Measurements from ENCODE around the gene ERO1B.
"Not testable (repeated sequence)": the region's sequence is repeated elsewhere in the genome, so short reads cannot be mapped to it uniquely, and the experiment has no call there.

ERO1B gene

GRCh38 chr1:236281654-236282424 lies at the start of gene ERO1B:
Gene ERO1B, minus strand, starts transcription at chr1:236281958. Its CDS starts 175 bp downstream, at chr1:236281783.
- DNase-seq: peak; percentile 86 to 90

GRCh38 chr1:236331412-236331811 lies 49.7 kb upstream of the ERO1B start:
- not testable (repeated sequence) for DNase-seq

DNA sequence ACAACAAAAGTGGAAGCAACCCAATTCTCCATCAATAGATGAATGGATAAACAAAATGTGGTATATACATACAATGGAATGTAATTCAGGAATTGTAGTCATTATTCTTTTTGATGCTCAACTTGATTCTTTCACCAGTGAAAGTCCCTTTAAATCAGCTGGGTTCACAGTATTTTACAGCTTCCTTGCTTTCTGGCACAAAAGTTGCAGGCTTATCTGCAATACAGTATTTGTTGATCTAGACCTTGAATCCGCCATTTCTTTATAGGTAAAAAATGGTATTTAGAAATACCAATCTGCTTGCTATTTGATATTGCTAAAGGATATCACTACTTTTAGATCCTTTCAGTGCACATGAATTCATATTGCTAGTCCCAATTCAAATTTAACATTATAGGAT lies 44.7 kb upstream of the ERO1B start:
- DNase-seq: no peak

DNA sequence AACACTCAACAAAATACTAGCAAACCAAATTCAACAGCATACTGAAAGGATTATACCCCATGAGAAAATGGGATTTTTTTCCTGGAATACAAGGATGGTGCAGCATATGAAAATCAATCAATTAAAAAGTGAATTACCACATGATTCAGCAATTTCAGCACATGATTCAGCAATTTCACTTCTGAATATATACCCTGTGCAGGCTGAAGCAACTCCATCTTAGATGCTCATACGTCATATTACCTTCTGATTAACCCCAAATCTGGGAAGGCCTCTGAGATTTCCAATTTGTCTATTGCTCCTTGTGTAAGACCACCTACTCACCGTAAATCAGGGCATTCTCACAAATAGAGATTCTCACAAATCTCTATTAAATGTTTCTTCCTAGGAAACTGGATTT lies 43.8 kb upstream of the ERO1B start:
- DNase-seq: no peak

DNA sequence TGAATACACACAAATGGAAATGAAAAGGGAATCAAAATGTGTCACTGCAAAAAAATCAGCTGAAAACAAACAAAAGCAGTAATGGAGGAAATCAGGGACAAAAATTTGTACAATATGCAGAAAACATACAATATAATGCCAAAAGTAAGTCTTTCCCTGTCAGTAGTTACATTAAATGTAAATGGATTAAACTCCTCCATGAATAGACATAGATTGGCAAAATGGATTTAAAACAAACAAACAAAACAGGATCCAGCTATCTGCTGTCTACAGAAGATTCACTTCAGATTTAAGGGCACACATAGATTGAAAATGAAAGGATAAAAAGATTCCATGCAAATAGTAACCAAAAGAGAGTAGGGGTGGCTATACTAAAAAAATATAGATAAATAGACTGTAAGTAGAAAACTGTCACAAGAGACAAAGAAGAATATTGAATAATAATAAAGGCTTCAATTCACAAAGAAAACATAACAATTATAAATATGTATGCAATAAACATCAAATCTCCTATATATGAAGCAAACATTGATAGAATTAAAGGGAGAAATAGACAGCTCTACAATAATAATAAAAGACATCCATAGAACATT lies 42.2 kb upstream of the ERO1B start:
- no peak for DNase-seq

DNA sequence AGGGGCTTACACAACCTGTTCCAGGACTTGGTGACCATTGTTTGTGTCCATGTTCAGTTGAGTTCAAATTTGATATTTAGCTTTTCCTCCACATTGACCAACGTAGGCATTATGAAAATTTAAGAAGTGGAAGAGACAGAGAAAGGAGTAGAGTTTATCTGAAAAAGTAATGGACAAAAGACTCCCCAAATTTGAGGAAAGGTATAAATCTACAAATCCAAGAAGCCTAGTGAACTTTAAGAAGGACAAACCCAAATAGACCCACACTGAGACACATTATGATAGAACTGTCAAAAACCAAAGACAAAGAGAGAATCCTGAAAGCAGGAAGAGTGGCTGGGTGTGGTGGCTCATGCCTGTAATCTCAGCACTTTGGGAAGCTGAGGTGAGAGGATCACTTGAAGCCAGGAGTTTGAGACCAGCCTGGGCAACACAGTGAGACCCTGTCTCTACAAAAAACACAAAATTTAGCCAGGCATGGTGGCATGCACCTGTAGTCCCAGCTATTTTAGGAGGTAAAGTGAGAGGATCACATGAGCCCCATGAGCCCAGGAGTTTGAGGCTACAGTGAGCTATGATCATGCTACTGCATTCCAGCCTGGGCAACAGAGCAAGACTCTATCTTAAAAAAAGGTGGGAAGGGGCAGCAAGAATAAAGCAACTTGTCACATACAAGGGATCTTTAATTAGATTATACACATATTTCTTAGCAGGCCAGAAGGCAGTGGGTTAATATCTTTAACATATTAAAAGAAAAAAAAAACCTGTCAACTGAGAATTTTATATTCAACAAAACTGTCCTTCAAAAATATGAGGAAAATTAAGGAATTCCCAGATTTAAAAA lies 41.0 kb upstream of the ERO1B start:
- DNase-seq: no peak

DNA sequence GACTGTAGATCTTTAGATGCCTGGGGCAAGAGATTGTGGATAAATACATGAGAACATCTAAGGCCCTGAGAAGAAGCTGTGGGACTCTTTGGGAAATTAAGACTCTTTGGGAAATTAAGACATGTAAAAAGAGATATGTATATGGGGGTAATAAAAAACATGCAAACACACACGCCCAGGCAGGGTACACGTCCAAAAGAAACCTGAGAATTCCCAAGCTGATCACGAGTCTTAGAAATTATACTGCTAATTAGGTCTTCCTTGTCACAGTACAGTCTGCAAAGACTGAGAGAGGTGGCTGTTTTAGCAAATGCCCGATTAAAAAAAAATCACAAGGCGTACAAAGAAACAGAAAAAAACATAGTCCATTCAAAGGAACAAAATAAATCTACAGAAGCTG lies 39.3 kb upstream of the ERO1B start:
- DNase-seq: no peak

DNA sequence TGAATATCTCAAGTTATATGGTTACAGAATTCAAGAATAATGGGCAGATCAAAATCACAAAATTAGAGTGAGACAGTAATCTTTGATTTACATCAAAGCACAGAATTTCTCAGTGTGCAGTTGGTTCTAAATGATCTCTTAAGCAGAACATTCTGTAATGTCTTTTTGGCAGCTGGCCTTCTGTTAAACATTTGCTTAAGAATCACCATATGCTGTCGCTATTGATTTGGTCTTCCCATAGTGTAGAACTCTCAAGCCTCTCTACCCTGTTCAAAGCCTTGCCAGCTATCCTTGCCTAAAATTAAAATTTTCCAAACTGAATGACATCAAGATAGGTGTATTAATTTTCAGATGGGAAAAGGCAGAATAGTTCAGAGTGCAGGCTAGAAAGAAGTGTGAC lies 38.9 kb upstream of the ERO1B start:
- DNase-seq: no peak

GRCh38 chr1:236320214-236320613 lies 38.5 kb upstream of the ERO1B start:
- DNase-seq: no peak

- DNase-seq: no peak
These were observed 34.7 kb upstream of the ERO1B start for GRCh38 chr1:236316437-236316836.

GRCh38 chr1:236315518-236315917 lies 33.8 kb upstream of the ERO1B start:
- no peak for DNase-seq

DNA sequence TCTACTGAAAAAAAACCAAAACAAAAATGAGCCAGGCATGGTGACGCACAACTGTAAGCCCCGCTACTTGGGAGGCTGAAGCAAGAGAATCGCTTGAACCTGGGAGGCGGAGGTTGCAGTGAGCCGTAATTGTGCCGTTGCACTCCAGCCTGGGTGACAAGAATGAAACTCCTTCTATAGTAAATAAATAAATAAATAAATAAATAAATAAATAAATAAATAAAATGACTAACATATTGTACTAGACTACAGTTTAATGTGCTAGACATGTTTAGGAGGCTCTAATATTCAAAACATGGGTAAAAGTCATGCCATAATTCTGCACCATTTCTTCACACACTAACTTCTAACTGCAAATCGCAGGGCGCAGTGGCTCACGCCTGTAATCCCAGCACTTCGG lies 33.3 kb upstream of the ERO1B start:
- DNase-seq: no peak

DNA sequence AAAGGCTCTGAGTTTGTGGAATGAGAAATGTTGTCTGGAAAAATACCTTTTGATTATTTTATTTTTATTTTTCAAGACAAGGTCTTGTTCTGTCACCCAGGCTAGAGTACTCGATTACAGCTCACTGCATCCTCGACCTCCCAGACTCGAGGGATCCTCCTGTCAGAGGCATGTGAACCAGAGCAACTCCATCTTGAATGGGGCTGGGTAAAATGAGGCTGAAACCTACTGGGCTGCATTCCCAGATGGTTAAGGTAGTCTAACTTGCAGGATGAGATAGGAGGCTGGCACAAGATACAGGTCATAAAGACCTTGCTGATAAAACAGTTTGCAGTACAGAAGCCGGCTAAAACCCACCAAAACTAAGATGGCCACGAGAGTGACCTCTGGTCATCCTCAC lies 32.3 kb upstream of the ERO1B start:
- DNase-seq: not testable (repeated sequence)

DNA sequence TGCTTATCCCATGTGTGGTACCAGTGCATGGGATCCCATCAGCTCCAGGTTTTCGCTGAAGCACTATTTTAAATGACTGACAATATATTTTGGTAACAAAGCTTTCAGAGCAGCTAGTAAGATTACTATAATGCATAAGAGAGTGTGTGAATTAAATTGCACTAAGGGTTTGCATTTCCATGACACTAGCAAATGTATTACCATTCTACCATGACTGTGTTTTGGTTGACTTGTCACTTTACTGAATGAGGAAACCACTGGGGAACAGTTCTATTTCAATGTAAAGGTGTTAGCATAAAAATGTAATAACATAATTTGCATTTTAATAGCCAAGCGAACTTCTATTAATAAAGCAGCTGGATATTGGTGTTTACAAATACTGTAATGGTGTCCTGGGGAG lies 31.7 kb upstream of the ERO1B start:
- no peak for DNase-seq

DNA sequence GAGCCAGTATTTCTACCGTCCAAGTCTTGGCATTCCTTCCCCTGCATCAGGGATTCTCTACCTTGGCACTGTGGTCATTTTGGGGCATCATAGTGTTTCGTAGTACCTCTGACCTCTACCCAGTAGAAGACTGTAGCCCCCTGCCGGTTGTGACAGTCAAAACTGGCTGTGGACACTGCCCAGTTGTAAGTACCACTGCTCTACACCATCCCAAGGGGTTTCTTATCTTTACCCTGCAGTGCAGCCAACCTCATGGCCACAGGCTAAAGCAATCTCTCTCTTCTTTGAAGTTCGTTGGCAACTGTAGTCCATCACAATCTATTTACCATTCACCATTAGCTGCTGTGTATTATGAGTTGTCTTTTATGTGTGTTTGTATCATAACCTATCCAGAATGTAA lies 29.3 kb upstream of the ERO1B start:
- no peak for DNase-seq

DNA sequence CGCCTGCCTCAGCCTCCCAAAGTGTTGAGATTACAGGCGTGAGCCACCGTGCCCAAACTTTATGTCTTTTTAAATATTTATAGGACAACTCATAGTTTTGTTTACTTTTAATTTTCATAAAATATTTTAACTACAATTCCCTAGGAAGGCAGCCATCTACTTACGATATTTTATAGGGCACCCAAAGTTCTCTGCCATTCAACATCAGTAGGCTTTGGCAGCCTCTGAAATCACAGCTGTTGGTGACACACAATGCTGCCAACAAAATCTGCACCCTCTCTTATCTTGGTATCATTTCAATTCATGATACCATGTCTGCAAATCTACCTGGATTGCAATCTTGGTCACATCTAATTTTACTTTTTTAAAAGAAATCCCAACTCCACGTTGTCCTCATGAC lies 27.1 kb upstream of the ERO1B start:
- DNase-seq: no peak

- DNase-seq: no peak
These were observed 25.7 kb upstream of the ERO1B start for GRCh38 chr1:236307435-236307834.

- no peak for DNase-seq
These were observed 22.9 kb upstream of the ERO1B start for GRCh38 chr1:236304682-236305081.

- DNase-seq: no peak
These were observed 21.9 kb upstream of the ERO1B start for GRCh38 chr1:236303675-236304074.

DNA sequence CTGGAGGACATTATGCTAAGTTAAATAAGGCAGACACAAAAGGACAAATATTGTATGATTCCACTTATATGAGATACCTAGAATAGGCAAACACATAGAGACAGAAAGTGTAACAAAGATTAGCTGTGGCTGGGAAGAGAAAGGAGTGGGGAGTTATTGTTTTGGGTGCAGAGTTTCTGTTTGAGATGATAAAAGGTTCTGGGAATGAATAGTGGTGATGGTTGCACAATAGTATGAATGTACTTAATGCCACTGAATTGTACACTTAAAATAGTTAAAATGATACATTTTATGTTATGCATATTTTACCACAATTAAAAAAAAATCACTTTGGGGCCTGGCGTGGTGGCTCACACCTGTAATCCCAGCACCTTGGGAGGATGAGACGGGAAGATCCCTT lies 21.2 kb upstream of the ERO1B start:
- DNase-seq: no peak

DNA sequence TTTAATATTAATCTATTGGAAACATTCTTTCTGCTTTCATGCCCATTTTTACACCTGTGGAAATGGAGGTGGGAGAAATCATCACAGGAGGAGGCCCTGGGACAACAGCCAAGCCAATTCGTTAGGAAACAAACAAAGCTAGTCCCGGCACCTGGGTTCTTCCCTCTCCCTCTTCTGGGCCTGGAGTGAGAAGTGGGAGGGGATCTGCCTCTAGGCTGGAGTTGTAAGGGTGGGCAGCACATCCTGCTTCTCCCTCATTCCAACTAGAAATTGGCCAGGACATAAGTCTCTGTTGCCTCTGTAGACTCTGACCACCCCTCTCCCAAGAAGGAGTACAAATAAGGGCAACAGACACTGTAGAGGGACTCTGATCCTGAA lies 20.2 kb upstream of the ERO1B start:
- no peak for DNase-seq

GRCh38 chr1:236301080-236301957 lies 19.6 kb upstream of the ERO1B start:
- no peak for DNase-seq

- DNase-seq: no peak
These were observed 15.4 kb upstream of the ERO1B start for GRCh38 chr1:236297161-236297560.

Measured in AML-193 (cell line).